SK-N-SH (cell line): Measurements from ENCODE around the gene SLC29A1. TPM values are rescaled to one million over a fixed set of nuclear protein-coding genes. Genes with fewer than 3 reads are reported as not detected.

ENCODE experiments used
- CTCF ChIA-PET: fragments of 300-600, 350-600 bp; formaldehyde crosslinking; extraction: SDS; loops from one replicate; lab custom pipeline; 2021; lab: Yijun Ruan, JAX
- POLR2A ChIA-PET: fragments of 350-600 bp; sonication (Branson Sonifier 250); formaldehyde crosslinking; extraction: SDS; loops from one replicate; lab custom pipeline; 2020; ENCODE audit warnings: antibody characterized with exemption, inconsistent platforms; lab: Yijun Ruan, JAX
- DNase-seq: peaks from one replicate; pipeline ENCODE4 v3.0.0; 2012
- H2AFZ ChIP-seq: fragments of 200-600 bp; sonication (generic); 2 replicates; pipeline ENCODE4 v1.8.1; 2016; ENCODE audit warnings: antibody characterized with exemption, mild to moderate bottlenecking, low read depth
- H3F3A ChIP-seq: fragments of 200-600 bp; sonication (generic); replicated peaks from 2 replicates; pipeline ENCODE3; 2016; ENCODE audit warnings: antibody characterized with exemption, mild to moderate bottlenecking; ENCODE audit not compliant: insufficient read depth
- H3K27ac ChIP-seq, 2 experiments: fragments of 200-500 bp in 1 of 2; fragments of 200-600 bp in 1 of 2; sonication (Bioruptor generic) in 1 of 2; sonication (generic), shearing (Covaris generic) in 1 of 2; 2 replicates each; pipeline versions ENCODE4 v1.5.1 to v1.6.1; 2014 to 2016; ENCODE audit warnings: low read depth in 2 of 2, inconsistent platforms in 1 of 2, low read length in 1 of 2, mild to moderate bottlenecking in 1 of 2, mixed read lengths in 1 of 2
- H3K27me3 ChIP-seq: fragments of 200-600 bp; sonication (generic), shearing (Covaris generic); 2 replicates; pipeline ENCODE4 v1.6.1; 2016; ENCODE audit warnings: mixed run types; ENCODE audit not compliant: insufficient read depth
- H3K36me3 ChIP-seq, 2 experiments: fragments of 200-500 bp in 1 of 2; fragments of 200-600 bp in 1 of 2; sonication (Bioruptor generic) in 1 of 2; sonication (generic) in 1 of 2; replicated peaks in 1 of 2; 2 replicates each; pipeline versions ENCODE3 to v1.5.1; 2014 to 2016; ENCODE audit warnings: low read length in 1 of 2, mild to moderate bottlenecking in 1 of 2; ENCODE audit not compliant: insufficient read depth in 2 of 2, control insufficient read depth in 1 of 2
- H3K4me1 ChIP-seq, 2 experiments: fragments of 200-500 bp in 1 of 2; fragments of 200-600 bp in 1 of 2; sonication (Bioruptor generic) in 1 of 2; sonication (generic), shearing (Covaris generic) in 1 of 2; 2 replicates each; pipeline versions ENCODE4 v1.5.1 to v1.6.1; 2014 to 2016; ENCODE audit warnings: low read depth in 1 of 2, low read length in 1 of 2, mixed run types in 1 of 2; ENCODE audit not compliant: insufficient read depth in 2 of 2, control insufficient read depth in 1 of 2
- H3K4me2 ChIP-seq: fragments of 200-600 bp; sonication (generic), shearing (Covaris generic); 2 replicates; pipeline ENCODE4 v1.6.1; 2017; ENCODE audit warnings: mixed run types
- H3K4me3 ChIP-seq, 2 experiments: fragments of 200-500 bp in 1 of 2; fragments of 200-600 bp in 1 of 2; sonication (Bioruptor generic) in 1 of 2; sonication (generic), shearing (Covaris generic) in 1 of 2; 2 replicates each; pipeline versions ENCODE4 v1.5.1 to v1.8.1; 2014 to 2016; ENCODE audit warnings: low read depth in 2 of 2, inconsistent platforms in 1 of 2, low read length in 1 of 2, mild to moderate bottlenecking in 1 of 2, mixed read lengths in 1 of 2, moderate library complexity in 1 of 2
- H3K79me2 ChIP-seq: fragments of 200-600 bp; sonication (generic); 2 replicates; pipeline ENCODE4 v1.8.1; 2017; ENCODE audit warnings: mild to moderate bottlenecking; ENCODE audit not compliant: insufficient read depth
- H3K9ac ChIP-seq: fragments of 200-600 bp; sonication (generic); 2 replicates; pipeline ENCODE4 v1.6.1; 2017; ENCODE audit warnings: mixed run types
- H3K9me2 ChIP-seq: fragments of 200-600 bp; sonication (generic); 2 replicates; pipeline ENCODE4 v1.6.1; 2017; ENCODE audit warnings: mixed run types
- H3K9me3 ChIP-seq: fragments of 200-600 bp; sonication (generic); 2 replicates; pipeline ENCODE4 v1.6.1; 2017; ENCODE audit warnings: mixed run types, mild to moderate bottlenecking, moderate library complexity
- H4K20me1 ChIP-seq: fragments of 200-600 bp; sonication (generic); 2 replicates; pipeline ENCODE4 v1.6.1; 2017; ENCODE audit warnings: mild to moderate bottlenecking, mixed run types; ENCODE audit not compliant: insufficient read depth
- ELF1 ChIP-seq: IDR thresholded peaks from 2 replicates; pipeline ENCODE4 v1.4.0; 2012
- EP300 ChIP-seq, 2 experiments: IDR thresholded peaks; 2 replicates each; pipeline versions ENCODE4 v1.4.0 to v1.6.1; 2012; ENCODE audit warnings: borderline replicate concordance in 1 of 2, low read depth in 1 of 2, low read length in 1 of 2
- EZH2phosphoT487 ChIP-seq: fragments of 200-600 bp; sonication (generic); IDR thresholded peaks from 2 replicates; pipeline ENCODE4 v1.6.1; 2017; ENCODE audit warnings: low read depth, mixed run types, mild to moderate bottlenecking, antibody characterized with exemption, moderate library complexity, borderline replicate concordance
- FOSL2 ChIP-seq: IDR thresholded peaks from 2 replicates; pipeline ENCODE4 v1.4.0; 2012; ENCODE audit warnings: low read depth, mild to moderate bottlenecking, moderate library complexity, borderline replicate concordance
- GATA2 ChIP-seq: sonication (generic); formaldehyde crosslinking; IDR thresholded peaks from 2 replicates; pipeline ENCODE4 v1.5.0; 2020; ENCODE audit warnings: mild to moderate bottlenecking, missing genetic modification reagents
- IRF3 ChIP-seq: fragments of 150-350 bp; IDR thresholded peaks from 2 replicates; pipeline ENCODE4 v1.6.1; 2016; ENCODE audit warnings: mild to moderate bottlenecking, low read depth, low read length
- MEF2A ChIP-seq: IDR thresholded peaks from 2 replicates; pipeline ENCODE4 v1.4.0; 2012; ENCODE audit warnings: low read depth, borderline replicate concordance
- PBX3 ChIP-seq: IDR thresholded peaks from 2 replicates; pipeline ENCODE4; 2012
- RAD21 ChIP-seq: IDR thresholded peaks from 2 replicates; pipeline ENCODE4 v1.6.1; 2012; ENCODE audit warnings: mild to moderate bottlenecking, low read length
- RCOR1 ChIP-seq: fragments of 150-350 bp; IDR thresholded peaks from 2 replicates; pipeline ENCODE4 v1.6.1; 2017; ENCODE audit warnings: antibody characterized with exemption, low read length
- RFX5 ChIP-seq: IDR thresholded peaks from 2 replicates; pipeline ENCODE4 v1.6.1; 2012; ENCODE audit warnings: mild to moderate bottlenecking, improper control_type of control experiment, low read length
- SIN3A ChIP-seq: IDR thresholded peaks from 2 replicates; pipeline ENCODE4 v1.6.1; 2012; ENCODE audit warnings: low read depth, mild to moderate bottlenecking, low read length, moderate library complexity, borderline replicate concordance
- TAF1 ChIP-seq: IDR thresholded peaks from 2 replicates; pipeline ENCODE4 v1.6.1; 2012; ENCODE audit warnings: low read depth, mild to moderate bottlenecking, low read length, moderate library complexity, borderline replicate concordance
- TEAD4 ChIP-seq: IDR thresholded peaks from 2 replicates; pipeline ENCODE4 v1.4.0; 2012; ENCODE audit warnings: mild to moderate bottlenecking, borderline replicate concordance; ENCODE audit not compliant: insufficient read depth
- YY1 ChIP-seq: IDR thresholded peaks from 2 replicates; pipeline ENCODE4 v1.4.0; 2012; ENCODE audit warnings: low read depth, mild to moderate bottlenecking
- WGBS: methylation state at CpG from one replicate; pipeline ENCODE4 v1.1.6; 2017; ENCODE audit warnings: low lambda C conversion rate; 5-methylcytosine and 5-hydroxymethylcytosine counted together
- polyA plus RNA-seq, 3 experiments: library from polyadenylated mRNA; depleted of rRNA; stranded (reverse); fragments of >200 nt; gene quantifications; 2 replicates each; pipeline ENCODE4 v1.2.3, GENCODE V29; 2012
- TF ChIP-seq, protein P1 (sequence below): fragments of 200-600 bp; sonication (generic); IDR thresholded peaks from 2 replicates; pipeline ENCODE4 v1.6.1; 2017; ENCODE audit warnings: antibody characterized with exemption, mild to moderate bottlenecking, moderate library complexity

The SLC29A1 gene
- polyA plus RNA-seq, 1 of the 3 experiments (the other 2 are of a cell fraction): 44.5 TPM

DNA sequence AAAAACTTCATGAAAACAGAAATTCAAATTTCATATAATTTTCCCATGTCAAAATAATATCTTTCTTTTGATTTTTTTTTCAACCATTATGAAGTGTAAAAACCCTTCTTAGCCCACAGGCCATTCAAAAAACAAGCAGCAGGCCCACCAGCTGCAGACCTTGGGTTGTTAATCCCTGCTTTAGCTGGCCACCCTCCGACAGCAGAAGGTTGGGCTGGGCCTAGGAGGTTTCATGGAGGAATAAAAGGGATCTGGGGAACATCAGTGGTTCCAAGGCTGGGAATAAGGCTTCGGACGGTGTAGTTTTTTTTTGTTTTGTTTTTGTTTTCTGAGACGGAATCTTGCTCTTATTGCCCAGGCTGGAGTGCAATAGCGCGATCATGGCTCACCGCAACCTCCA lies 19.9 kb downstream of the SLC29A1 start:
- Histone ChIP-seq H3K36me3 (peaks cover 0 to 5% of the 10 kb centered on the region in 2 experiments), H3K4me2 (no peak overlapping the region), H3K79me2 (peaks cover 16% of the 10 kb centered on the region), H3F3A (peaks cover 5% of the 10 kb centered on the region), H3K9me2 (no peaks in the 10 kb centered on the region), H3K9me3 (no peaks in the 10 kb centered on the region), H3K27ac (no peak overlapping the region), H4K20me1 (peaks cover 14% of the 10 kb centered on the region), H3K9ac (no peak overlapping the region), H3K27me3 (no peaks in the 10 kb centered on the region), H3K4me3 (no peak overlapping the region), H2AFZ (no peak overlapping the region), H3K4me1 (peaks cover 0 to 10% of the 10 kb centered on the region in 2 experiments; a peak in 2 of 4 replicates)
- TF ChIP-seq RCOR1: no peak
- TF ChIP-seq, protein P1, sequence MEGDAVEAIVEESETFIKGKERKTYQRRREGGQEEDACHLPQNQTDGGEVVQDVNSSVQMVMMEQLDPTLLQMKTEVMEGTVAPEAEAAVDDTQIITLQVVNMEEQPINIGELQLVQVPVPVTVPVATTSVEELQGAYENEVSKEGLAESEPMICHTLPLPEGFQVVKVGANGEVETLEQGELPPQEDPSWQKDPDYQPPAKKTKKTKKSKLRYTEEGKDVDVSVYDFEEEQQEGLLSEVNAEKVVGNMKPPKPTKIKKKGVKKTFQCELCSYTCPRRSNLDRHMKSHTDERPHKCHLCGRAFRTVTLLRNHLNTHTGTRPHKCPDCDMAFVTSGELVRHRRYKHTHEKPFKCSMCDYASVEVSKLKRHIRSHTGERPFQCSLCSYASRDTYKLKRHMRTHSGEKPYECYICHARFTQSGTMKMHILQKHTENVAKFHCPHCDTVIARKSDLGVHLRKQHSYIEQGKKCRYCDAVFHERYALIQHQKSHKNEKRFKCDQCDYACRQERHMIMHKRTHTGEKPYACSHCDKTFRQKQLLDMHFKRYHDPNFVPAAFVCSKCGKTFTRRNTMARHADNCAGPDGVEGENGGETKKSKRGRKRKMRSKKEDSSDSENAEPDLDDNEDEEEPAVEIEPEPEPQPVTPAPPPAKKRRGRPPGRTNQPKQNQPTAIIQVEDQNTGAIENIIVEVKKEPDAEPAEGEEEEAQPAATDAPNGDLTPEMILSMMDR: no peak
- no peak for TF ChIP-seq MEF2A
- TF ChIP-seq TAF1: no peak
- no peak for TF ChIP-seq ELF1
- TF ChIP-seq SIN3A: no peak
- WGBS: 91% methylated on average over 7 of the region's 7 CpGs
- DNase-seq: no peak
- CTCF ChIA-PET: interaction anchor here (0.7 to 8.4 kb wide), 5 partner anchors 8 to 95 kb away, joined by 4 to 115 read pairs (median 62); partner anchors contain the start of genes SLC29A1 and SLC35B2
- POLR2A ChIA-PET: no interaction called here

GRCh38 chr6:44245391-44245911 lies 22.1 kb downstream of the SLC29A1 start:
- ChIA-PET POLR2A (interaction anchor here (0.9 to 4.1 kb wide), 12 partner anchors 8 to 477 kb away, joined by 3 to 98 read pairs (median 14); partner anchors contain the start of genes AARS2, SLC29A1, SLC35B2 and SPATS1), CTCF (interaction anchor here (0.8 to 8.4 kb wide), 10 partner anchors 10 to 149 kb away, joined by 4 to 115 read pairs (median 20); partner anchors contain the start of genes AARS2, SLC29A1 and SLC35B2)
- peaks cover 35% of the 10 kb centered on the region for H4K20me1 ChIP-seq
- peak overlapping the region; percentile 100; the same call in 1 of the 2 replicates for H3K9ac ChIP-seq
- no peaks in the 10 kb centered on the region for H3K9me3 ChIP-seq
- WGBS: 79% methylated on average over 12 of the region's 12 CpGs
- H3K4me1 ChIP-seq: peaks cover 13 to 22% of the 10 kb centered on the region in 2 experiments; a peak in 3 of 4 replicates
- peak overlapping the region; percentile 43 to 86; a peak in 3 of 4 replicates for H3K27ac ChIP-seq
- H3K4me3 ChIP-seq: peak overlapping the region; percentile 65 to 99
- no peaks in the 10 kb centered on the region for H3K27me3 ChIP-seq
- H2AFZ ChIP-seq: peak overlapping the region; percentile 90
- no peaks in the 10 kb centered on the region for H3K9me2 ChIP-seq
- peak overlapping the region; percentile 98 for H3K4me2 ChIP-seq
- H3K79me2 ChIP-seq: peaks cover 37% of the 10 kb centered on the region
- no peak for TF ChIP-seq EZH2phosphoT487
- TF ChIP-seq IRF3: no peak
- TF ChIP-seq RCOR1: no peak
- no peak for TF ChIP-seq GATA2
- TF ChIP-seq RFX5: no peak
- no peak for TF ChIP-seq RAD21
- TF ChIP-seq EP300 (IDR thresholded peaks at IDR 0.05; ENCODE audit: borderline replicate concordance in 1 of 2, low read depth in 1 of 2, low read length in 1 of 2): no peak
- TF ChIP-seq SIN3A: no peak
- TF ChIP-seq MEF2A: no peak
- TF ChIP-seq YY1: no peak
- no peak for TF ChIP-seq FOSL2
- TF ChIP-seq PBX3: no peak
- TF ChIP-seq TEAD4: no peak
- peaks cover 21% of the 10 kb centered on the region for H3F3A ChIP-seq
- no peak for DNase-seq
- peaks cover 21 to 26% of the 10 kb centered on the region in 2 experiments for H3K36me3 ChIP-seq
